Left renal pelvis (tissue), 4 donors: Measurements from ENCODE around the gene GRIK4. TPM values are rescaled to one million over a fixed set of nuclear protein-coding genes. Genes with fewer than 3 reads are reported as not detected.

Source experiments
- DNase-seq, 4 donors: peaks; one replicate each; pipeline ENCODE4 v3.0.0-alpha.2; 2013; ENCODE audit warnings: low read depth in 4 of 4, low spot score in 3 of 4
- polyA plus RNA-seq, 4 donors: library from polyadenylated mRNA; unstranded; fragments of 120-200 nt; gene quantifications; one replicate each; pipeline ENCODE4 v1.2.1, GENCODE V29; 2013; ENCODE audit not compliant: insufficient read length in 4 of 4

GRIK4 gene
- polyA plus RNA-seq, 4 donors = 0.95 to 1.9 (median 1.5) TPM

- no peak for DNase-seq
Measured at GRCh38 chr11:120547316-120547715, 35.8 kb downstream of the GRIK4 start.

DNA sequence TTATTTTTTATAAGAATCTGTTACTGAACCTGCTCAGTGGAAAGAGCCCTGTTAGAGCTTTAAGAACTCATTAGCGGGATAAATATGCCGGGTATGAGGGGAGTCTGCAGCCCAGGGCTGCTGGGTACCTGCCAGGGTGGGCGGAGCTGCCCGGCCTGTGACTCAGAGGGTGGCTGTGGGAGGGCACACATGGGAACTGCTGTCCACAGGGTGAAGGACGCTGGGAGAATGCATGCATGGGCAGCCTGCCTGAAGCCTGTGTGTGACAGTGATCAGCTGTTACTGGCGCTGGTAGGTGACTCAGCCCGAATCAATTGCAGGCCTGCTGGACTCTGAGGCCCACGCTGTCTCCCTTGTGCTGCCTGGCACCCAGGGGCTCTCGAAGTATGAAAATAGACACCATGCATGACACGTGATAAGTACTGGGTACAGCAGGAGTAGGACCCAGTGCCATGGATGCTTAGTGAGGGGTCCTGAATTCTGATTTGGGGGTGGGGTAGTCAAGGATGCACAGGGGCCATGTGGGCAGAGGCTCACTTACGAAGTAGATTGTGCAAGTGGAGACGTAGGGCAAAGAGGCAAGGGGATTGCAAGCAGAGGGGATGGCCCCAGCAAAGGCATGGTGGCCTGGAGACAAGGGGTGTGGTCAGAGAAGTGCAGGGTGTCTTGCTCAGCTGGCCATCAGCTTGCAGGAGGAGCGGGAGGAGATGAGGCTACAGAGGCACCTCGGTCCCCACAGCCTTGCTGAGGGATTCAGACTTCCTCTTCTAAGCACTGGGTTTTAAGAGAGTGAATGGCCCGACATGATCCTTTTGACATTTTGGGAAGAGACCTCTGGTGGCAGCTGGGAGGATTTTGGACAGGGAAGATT, 36.5 kb downstream of the GRIK4 start:
- peak in 2 of 4 donors; percentile 64 to 74 for DNase-seq

GRCh38 chr11:120548682-120549209, 37.2 kb downstream of the GRIK4 start:
- DNase-seq = no peak

- no peak for DNase-seq
Measured at GRCh38 chr11:120549346-120549745, 37.8 kb downstream of the GRIK4 start.

DNA sequence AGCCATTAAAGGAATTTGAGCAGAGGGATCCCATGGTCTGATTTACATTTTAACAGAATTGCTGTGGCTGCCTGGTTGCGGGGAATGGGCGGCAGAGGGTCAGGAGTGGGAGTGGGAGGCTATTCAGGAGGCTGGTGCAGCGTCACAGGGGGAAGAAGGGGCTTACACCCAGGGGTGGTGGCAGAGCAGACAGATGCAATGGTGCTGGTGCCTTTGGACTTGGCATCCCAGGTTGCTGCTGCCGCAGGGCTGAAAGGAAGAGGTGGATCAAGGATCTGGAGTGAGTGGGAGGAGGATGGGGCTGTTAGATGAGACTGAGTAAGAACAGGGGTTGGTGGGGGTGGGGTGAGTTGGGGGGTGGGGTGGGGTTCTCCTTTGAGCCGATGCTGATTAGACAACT, 38.5 kb downstream of the GRIK4 start:
- no peak for DNase-seq

DNA sequence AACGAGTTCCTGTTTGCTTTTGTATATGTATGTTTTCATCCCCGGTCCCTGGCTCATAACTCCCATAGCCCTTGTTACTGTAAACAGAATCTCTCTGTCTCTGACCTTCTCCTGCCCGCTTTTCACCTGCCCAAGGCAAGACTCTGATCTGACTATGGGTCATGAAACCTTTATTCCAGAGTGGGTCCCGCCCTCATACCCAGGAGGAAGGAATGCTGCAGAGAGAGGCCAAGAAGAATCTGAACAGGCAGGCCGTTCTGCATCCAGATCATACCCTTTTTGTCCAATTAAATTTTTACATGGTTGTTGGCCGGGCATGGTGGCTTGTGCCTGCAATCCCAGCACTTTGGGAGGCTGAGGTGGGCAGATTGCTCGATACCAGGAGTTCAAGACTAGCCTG, 39.6 kb downstream of the GRIK4 start:
- DNase-seq = no peak

- DNase-seq = no peak
Measured at GRCh38 chr11:120554766-120555432, 43.4 kb downstream of the GRIK4 start.

DNA sequence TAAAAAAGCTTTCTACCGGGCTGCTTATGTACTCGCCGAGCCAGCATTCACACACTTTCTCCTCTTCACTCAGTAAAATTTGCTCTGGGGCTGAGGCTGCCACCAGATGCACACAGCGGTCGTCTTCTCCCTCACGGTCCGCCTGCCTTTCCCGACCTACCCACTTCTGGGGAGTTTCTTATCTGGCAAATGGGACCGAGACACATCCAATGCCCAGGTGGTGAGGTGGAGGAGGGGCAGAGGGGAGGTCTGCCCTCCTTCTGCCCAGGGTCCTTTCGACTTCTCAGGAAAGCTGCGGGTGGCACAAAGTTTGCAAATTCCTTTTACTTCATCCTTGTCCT, 43.9 kb downstream of the GRIK4 start:
- DNase-seq = no peak

DNA sequence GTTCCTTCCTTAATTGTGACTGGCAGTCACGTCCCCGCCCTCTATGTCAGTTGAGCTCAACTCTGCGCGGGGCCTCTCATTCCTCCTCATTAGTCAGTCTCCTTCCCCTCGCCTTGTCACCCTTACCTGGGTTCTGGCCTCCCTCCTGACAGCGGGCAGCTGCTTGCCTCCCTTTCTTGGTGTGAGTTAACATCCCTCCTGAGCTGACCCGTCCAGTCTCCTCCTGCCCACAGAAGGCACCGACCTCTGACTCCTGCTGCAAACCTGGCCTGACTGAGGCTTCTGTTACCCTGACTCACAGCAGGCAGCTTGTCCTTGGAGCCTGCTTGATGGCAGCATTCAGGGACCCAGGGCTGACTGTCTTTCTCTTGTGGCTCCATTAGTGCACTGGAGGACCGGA, 45.2 kb downstream of the GRIK4 start:
- DNase-seq = no peak

DNA sequence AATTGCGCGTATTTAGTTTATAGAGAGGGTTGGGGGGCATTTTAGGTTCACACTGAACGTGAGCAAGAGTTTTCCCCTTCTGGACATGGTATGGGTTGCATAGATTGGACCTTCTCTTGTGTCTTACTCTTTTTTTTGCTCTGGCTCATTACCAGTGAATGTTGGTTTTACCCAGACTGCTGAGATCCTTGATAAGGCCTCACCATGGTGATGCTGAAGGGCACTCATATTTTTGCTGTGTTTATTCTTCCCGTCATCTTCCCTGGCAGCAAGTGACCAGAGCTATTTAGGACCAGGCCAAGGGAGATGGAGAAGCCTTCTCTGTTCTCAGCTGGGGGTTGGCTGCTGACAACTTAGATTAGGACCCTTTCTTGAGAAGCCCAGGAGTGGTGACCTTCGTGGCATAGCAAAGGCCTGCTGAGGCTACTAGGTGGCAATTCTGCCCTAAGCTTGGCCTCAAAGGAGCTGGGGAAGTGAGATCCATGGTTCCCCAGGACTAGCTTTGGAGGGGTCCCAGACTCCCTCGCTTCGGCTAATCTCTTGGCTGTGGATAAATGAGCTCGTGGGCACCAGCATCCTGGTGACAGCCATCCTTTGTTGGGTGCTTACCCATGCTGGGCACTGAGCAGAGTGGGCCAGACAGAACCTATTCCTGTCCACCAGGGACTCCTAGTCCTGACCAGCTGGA, 47.3 kb downstream of the GRIK4 start:
- DNase-seq = no peak

- DNase-seq = no peak
Measured at GRCh38 chr11:120561286-120561685, 49.7 kb downstream of the GRIK4 start.

DNA sequence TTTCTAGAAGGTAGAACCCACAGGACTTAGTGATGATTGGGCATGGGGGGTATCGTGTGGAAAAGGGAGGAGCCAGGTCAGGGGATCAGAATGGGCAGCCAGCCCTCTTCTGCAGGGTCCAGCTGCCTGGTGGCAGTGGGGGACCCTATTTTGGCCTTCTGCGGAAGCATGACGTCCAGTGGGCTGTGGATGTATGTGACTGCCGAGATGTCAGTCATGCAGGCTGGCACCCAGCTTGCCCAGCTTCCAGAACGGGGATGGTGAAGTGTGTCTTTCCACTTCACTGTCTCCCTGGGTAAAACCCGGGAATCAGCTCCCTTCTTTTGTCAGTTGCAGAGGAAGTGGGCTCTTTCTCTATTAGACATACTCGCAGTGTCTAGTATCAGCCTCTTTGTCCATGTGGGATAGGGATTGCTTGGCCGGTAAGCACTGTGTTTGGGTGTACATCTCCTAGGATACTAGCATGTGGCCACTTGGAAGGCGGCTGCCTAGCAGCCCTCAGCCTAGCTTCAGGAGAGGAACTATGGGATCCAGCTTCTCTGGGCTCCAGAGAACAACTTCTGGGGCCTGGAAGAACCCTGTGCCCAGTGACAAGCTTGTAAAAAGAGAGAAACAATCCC, 51.4 kb downstream of the GRIK4 start:
- no peak for DNase-seq

DNA sequence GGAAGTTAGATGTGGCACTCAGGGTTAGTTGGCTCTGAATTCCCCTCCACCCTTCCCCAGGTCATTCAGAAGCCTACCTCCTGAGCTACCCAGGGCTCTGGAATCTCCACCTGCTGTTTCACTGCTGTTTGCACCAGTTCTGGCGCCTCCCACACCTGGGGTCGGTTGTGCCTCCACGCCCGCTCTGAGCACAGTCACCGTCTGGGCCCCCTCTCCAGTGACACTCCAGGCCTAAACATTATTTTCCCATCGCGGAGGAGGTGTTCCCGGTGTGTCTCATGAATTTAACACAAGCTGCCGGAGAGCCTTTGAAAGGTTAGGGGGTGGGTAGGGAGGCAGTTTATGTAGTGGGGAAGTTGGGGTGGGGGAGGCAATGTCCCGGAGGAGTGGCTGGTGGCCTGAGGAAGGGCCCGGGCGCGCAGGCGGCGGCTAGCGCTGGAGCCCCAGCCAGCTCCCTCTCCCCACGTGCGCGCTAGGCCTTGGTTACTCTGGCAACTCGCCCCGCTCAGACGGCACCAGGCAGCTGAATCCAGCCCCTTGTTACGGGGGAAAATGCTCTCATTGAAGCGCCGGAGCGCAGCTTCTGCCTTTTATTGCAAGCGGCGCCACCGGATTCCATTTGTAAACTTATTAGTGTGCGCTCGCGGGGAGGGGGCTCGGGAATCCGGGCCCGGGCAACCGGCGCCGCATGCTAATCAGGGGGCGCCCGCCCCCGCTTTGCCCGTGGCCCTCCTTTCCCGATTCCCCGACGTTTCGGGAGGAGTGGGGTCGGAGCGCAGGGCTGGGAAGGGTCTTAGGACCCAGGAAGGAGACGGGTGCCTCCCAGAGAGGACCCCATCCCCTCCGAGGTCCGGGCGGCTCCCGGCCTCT, 52.4 kb downstream of the GRIK4 start:
- peak in 2 of 4 donors; percentile 66 to 69 for DNase-seq

DNA sequence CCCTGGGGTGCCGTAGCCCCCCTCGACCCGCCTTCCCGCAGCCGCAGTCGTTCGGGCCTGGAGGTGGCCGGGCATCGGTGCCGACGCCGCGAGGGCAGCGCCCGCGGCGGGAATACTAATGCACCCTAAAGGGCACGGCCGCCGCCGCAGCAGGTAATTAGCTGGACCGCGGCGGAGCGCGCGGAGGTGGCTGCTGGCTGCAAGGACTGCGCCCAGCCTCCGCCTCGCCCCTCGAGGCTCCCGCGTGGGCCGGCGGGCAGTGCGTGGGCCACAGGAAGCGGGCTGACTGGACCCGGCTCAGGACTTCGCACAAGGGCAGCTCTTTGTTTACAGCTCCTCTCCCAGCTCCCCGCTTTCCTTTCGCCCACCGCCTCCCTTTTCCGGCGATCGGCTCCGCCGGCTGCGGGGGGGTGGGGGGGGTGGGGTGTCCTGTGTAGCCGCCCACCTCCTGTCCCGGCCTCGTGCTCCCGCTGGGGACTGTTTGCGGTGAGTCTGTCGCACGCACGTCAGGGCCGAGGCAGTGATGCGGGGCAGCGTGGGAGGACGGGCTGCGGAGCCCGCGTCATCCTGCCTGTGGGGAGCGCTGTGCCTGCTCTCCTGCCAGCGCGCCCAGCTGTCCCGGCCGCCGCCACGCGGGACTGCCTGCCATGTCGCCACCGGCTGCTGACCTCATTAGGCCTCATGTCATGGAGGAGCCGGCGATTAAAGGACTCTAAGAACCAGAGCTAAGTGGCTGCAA, 53.2 kb downstream of the GRIK4 start:
- DNase-seq = peak in 1 of 4 donors; percentile 51

GRCh38 chr11:120565466-120566155, 54.1 kb downstream of the GRIK4 start:
- no peak for DNase-seq

DNA sequence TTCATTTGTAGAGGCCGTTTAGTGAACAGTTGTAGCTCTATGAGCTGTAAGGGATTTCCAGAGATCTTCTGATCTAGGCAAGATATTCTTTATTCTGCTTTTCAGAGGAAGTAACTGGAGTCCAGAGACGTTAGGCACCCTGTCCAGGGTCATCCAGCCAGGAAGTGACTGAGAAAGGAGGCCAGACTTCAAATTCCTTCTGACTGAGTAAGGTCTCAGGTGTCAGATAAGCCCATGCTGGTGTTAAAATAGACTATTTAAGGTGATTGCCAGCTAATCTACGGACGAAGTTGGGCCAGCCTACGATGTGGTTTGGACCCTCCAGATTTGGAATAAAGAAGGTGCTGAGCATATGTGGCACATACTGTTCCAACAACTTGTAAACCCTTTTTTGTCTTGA, 54.6 kb downstream of the GRIK4 start:
- no peak for DNase-seq

DNA sequence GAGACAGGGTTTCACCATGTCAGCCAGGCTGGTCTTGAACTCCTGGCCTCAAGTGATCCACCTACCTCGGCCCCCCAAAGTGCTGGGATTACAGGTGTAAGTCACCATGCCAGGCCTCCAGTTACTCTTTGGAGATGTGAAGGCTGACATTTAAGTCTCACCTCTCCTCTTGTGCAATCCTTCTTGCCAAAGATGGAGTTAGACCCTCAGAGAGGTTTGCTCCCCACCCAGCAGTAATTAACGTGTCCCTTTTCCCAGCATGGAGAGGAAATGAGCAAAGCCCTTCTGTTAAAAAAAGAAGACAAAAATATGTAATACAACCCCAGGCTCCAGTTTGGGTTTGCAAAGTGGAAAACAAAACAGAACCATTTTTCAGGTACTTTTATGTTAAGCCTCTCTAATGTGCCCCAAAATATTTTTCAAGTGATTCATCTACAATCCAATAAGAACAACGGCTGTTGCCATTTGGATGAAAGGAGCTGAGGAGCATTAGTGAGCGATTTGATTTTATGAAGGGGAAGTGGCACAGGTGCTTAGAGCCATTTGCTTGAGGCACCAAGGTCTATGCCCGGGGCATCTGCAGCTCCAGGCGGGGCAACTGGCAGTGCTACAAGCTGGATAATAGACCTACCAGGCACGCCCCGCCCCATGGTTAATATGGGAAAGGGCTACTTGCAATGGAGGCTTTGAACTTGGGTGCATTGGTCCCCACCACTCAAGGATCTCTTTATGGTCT, 57.2 kb downstream of the GRIK4 start:
- DNase-seq = no peak

- DNase-seq = no peak
Measured at GRCh38 chr11:120569861-120570260, 58.3 kb downstream of the GRIK4 start.
